Fibroblast of skin of abdomen (primary cell): ENCODE results near the gene RREB1.
"Not testable (repeated sequence)": the region's sequence is repeated elsewhere in the genome, so short reads cannot be mapped to it uniquely, and the experiment has no call there.

Source experiments
- DNase-seq: peaks from one replicate; pipeline ENCODE4 v3.0.0-alpha.2; 2013

The RREB1 gene

GRCh38 chr6:7267466-7268091 lies 159.8 kb downstream of the RREB1 start:
- peak; percentile 93 for DNase-seq

- DNase-seq, result no peak
These were observed 160.6 kb downstream of the RREB1 start for GRCh38 chr6:7268362-7268761.

- DNase-seq, result no peak
These were observed 161.2 kb downstream of the RREB1 start for GRCh38 chr6:7268816-7269555.

GRCh38 chr6:7269816-7270215 lies 162.1 kb downstream of the RREB1 start:
- DNase-seq, result no peak

- no peak for DNase-seq
These were observed 162.8 kb downstream of the RREB1 start for GRCh38 chr6:7270320-7271204.

- DNase-seq, result no peak
These were observed 163.4 kb downstream of the RREB1 start for GRCh38 chr6:7271205-7271534.

- DNase-seq, result no peak
These were observed 165.9 kb downstream of the RREB1 start for GRCh38 chr6:7273709-7274108.

GRCh38 chr6:7274525-7274924 lies 166.8 kb downstream of the RREB1 start:
- DNase-seq, result not testable (repeated sequence)

GRCh38 chr6:7276199-7276524 lies 168.4 kb downstream of the RREB1 start:
- DNase-seq, result no peak

- DNase-seq, result no peak
These were observed 174.5 kb downstream of the RREB1 start for GRCh38 chr6:7282097-7282906.

- DNase-seq, result no peak
These were observed 175.9 kb downstream of the RREB1 start for GRCh38 chr6:7283676-7284075.

GRCh38 chr6:7285416-7285815 lies 177.7 kb downstream of the RREB1 start:
- DNase-seq, result no peak

GRCh38 chr6:7290079-7290478 lies 182.3 kb downstream of the RREB1 start:
- DNase-seq, result no peak

GRCh38 chr6:7292596-7293255 lies 185.0 kb downstream of the RREB1 start:
- DNase-seq, result no peak

GRCh38 chr6:7295916-7296315 lies 188.2 kb downstream of the RREB1 start:
- DNase-seq, result no peak

GRCh38 chr6:7296602-7297001 lies 188.8 kb downstream of the RREB1 start:
- no peak for DNase-seq

- DNase-seq, result no peak
These were observed 190.4 kb downstream of the RREB1 start for GRCh38 chr6:7298113-7298512.

GRCh38 chr6:7300926-7301325 lies 193.2 kb downstream of the RREB1 start:
- no peak for DNase-seq
